ENCODE measurements around the gene PITRM1. TPM values are rescaled to one million over a fixed set of nuclear protein-coding genes. Genes with fewer than 3 reads are reported as not detected.

Gene PITRM1
- total RNA-seq = 84.1 and 91.8 TPM in 2 replicates

GRCh38 chr10:3172446-3173170 lies at the start of gene PITRM1:
Gene PITRM1 (minus strand): TSS chr10:3172782. CDS start chr10:3172772, 10 bp downstream.

Other genes starting within 250 kb of the PITRM1 start
- gene PFKP, start 105.2 kb downstream of the PITRM1 start, total RNA-seq = 157 and 160 TPM in 2 replicates

All from bronchus fibroblast of lung (primary cell).